GM21717 (cell line): ENCODE results near the gene CMTM4.
"Not testable (repeated sequence)": the region's sequence is repeated elsewhere in the genome, so short reads cannot be mapped to it uniquely, and the experiment has no call there.

ENCODE experiments used
- ATAC-seq: cut with Tn5 transposase; IDR thresholded peaks from one replicate; pipeline ENCODE4 v1.9.1; 2021; ENCODE audit warnings: mild to moderate bottlenecking, moderate library complexity; ENCODE audit not compliant: unreplicated experiment

CMTM4 gene

DNA sequence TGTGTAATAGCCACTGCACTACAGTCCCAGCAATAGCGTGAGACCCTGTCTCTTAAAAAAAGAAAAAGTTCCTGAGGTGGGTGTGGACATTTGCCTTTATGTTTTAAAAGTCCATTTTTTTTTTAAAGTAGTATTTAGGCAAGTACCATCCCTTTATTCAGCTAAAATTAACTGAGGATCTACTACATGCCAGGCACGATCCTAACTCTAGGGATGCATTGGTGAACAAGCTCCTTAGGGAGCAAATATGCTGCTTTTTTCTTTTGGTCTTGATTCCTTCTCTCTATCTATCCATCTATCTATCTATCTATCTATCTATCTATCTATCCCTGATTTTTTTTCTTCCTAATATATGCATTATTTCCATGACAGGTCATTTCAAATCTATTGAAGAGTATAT lies 47.4 kb downstream of the CMTM4 start:
- no peak for ATAC-seq

DNA sequence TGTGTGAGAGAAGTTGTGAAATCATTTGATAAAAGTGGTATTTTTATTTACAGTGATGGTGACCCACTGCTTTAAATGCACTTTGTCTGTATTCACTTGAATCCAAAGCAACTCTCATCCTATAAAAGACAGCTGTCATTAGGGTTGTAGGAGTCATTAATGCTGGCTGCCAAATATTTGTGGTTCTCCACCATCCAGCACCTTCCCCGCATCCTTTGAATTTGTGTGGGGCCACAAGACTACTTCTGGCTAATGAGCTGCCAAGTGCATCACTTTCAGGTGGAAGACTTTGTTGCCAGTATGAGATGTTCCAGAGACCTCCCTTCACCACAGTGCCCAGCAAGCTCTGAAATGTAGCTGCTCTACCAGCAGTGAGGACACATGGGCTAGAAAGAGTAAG lies 48.7 kb downstream of the CMTM4 start:
- ATAC-seq: no peak

DNA sequence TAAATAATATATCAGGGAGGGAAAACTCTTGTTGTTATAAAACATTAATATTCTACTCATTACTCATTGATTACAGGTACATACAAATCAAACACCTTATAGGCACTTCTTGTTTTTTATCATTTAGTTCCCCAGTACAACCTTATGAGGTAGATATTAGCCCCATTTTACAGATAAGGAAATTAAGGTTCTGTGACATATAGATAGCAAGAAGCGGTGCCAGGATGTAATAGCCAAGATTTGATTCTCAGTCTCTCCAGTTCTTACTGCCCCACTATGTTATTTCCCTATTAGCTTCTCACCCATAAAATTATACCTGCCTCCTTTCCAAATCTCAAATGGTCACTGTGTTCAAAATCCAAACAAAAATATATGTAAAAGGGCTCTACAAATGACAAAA lies 55.2 kb downstream of the CMTM4 start:
- no peak for ATAC-seq

DNA sequence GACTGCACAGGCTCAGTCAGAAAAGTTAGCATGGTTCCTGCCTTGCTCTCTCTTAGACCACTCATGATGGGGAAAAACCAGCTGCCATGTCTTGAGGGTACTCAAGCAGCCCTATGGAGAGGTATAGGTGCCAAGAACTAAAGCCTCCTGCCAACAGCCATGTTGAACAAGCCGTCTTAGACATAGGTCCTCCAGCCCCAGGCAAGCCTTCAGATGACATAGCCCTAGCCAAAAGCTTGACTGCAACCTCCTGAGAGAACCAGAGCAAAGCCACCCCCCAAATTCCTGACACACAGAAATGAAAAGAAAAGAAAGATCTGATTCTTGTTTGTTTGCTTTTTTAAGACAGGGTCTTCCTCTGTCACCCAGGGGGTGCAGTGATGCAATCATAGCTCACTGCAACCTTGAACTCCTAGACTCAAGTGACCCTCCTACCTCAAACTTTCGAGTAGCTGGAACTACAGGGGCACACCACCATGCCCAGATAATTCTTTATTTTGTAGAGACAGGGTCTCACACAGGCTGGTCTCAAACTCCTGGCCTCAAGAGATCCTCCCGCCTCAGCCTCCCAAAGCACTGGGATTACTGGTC lies 55.7 kb downstream of the CMTM4 start:
- no peak for ATAC-seq

DNA sequence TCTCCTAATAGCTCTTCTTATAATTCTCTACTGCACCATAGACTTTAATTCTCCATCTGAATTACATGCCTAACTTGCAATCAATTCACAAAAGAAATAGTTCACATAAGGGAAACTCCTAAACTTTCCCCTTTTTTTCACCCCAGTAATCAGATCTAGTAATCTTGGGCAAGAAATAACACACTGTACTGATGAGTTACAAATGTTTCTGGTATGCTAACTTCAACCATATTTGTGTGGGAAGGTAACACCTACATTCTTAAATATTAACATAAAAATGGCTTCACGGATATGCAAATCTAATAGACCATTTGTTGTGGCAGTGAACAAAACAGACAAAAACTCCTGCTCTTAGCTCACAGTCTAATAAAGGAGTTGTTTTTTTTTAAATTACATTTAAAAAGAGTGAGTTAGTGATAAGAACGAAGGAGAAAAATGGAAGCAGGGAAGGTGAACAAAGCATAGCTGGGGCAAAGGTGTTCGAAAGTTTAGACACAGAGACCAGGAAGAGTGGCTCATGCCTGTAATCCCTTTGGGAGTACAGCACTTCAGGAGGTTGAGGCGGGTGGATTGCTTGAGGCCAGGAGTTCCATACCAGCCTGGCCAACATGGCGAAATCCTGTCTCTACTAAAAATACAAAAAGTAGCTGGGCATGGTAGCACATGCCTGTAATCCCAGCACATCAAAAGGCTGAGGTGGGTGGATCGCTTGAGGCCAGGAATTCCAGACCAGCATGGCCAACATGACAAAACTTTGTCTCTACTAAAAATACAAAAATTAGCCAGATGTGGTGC lies 57.3 kb downstream of the CMTM4 start:
- ATAC-seq: no peak

DNA sequence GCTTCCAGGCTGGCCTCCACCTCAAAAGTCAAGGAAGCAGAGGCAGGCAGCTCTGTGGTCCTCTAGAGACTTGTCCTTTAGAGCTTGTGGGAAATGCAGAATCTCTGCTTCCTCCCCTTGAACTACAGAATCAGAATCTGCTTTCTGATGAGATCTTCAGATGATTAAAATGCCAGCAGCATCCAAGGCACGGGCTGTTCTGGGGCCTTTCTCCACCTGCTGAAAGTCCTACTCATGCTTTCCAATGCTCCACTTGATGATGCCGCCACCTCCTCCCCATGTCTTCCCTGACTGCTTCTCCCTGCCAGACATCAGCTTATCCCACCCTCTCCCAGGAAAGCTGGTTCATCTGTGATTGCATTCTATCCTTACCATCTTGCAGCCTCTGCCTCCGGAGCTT lies 58.7 kb downstream of the CMTM4 start:
- ATAC-seq: no peak

DNA sequence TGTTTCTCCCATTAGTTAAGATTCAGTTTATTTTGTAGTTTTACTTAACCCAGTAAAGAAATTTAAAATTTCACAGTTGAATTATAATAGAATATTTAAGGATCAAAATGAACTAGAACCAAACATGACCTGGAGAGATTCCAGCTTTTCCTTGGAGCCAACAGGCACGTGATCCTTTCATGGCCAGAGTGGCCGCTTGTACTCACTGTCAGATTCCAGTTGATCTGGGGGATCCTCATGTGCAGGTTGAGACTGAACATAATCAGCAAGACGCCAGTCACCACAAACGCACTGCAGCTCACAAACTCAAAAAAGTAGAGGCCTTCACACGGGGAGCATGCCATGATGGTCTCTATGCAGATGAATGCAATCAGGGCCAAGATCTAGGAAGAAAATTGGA lies 60.3 kb downstream of the CMTM4 start:
- no peak for ATAC-seq

DNA sequence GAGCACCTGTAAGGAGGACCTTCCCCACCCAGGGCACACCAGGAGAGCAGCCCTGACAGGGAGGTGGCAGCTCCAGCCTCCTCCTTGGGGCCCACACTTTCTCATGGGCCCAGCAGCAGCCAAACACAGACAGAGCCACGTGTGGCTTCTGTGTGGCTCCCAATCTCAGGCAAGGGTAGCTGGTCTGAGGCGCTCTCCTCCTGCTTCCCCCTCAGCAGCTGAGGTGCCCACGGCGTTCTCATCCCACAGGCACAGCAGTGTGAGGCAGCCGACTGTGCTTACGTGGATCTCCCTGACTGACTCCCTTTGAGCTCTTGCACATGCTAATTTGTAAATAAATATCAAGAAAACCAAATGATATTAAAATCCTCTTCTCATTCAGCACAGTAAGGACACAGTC lies 61.1 kb downstream of the CMTM4 start:
- ATAC-seq: no peak

DNA sequence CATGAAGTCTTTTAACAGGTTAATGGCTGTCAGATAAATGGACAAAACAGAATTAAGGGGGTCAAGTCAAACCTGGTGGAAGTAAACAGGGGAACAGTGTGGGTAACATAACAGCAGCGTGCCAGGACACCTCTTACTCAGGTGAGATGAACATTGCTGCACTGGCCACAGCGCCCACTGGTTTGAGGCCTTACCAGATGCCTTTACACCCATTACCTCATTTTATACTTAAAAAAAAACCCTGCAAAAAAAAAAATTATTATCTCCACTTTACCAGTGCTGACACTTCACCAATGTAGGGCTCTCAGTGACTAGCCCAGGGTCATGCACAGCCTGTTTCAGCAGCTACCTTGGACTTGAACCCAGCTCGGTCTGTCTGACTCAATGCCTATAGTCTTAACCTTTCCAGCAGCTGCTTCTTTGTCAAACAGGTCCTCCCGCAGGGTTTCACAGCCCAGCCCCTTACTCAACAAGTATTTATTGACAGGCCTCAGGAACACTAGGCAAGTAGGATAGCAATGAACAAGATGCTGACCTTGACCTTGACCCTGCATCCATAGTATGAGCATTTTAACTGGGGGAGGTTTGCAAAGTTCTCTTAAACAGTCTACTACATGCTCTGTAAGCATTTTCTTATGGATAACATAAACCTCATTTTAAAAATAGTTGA lies 61.9 kb downstream of the CMTM4 start:
- no peak for ATAC-seq

DNA sequence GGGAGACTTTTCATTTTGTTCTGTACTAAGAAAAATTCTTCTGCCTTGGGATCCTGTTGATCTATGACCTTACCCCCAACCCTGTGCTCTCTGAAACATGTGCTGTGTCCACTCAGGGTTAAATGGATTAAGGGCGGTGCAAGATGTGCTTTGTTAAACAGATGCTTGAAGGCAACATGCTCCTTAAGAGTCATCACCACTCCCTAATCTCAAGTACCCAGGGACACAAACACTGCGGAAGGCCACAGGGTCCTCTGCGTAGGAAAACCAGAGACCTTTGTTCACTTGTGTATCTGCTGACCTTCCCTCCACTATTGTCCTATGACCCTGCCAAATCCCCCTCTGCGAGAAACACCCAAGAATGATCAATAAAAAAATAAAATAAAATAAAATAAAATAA lies 65.0 kb downstream of the CMTM4 start:
- ATAC-seq: not testable (repeated sequence)

DNA sequence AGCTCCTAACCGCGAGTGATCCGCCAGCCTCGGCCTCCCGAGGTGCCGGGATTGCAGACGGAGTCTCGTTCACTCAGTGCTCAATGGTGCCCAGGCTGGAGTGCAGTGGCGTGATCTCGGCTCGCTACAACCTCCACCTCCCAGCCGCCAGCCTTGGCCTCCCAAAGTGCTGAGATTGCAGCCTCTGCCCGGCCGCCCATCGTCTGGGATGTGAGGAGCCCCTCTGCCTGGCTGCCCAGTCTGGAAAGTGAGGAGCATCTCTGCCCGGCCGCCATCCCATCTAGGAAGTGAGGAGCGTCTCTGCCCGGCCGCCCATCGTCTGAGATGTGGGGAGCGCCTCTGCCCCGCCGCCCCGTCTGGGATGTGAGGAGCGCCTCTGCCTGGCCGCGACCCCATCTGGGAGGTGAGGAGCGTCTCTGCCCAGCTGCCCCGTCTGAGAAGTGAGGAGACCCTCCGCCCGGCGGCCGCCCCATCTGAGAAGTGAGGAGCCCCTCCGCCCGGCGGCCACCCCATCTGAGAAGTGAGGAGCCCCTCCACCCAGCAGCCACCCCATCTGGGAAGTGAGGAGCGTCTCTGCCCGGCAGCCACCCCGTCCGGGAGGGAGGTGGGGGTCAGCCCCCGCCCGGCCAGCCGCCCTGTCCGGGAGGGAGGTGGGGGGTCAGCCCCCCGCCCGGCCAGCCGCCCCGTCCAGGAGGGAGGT lies 65.8 kb downstream of the CMTM4 start:
- not testable (repeated sequence) for ATAC-seq

DNA sequence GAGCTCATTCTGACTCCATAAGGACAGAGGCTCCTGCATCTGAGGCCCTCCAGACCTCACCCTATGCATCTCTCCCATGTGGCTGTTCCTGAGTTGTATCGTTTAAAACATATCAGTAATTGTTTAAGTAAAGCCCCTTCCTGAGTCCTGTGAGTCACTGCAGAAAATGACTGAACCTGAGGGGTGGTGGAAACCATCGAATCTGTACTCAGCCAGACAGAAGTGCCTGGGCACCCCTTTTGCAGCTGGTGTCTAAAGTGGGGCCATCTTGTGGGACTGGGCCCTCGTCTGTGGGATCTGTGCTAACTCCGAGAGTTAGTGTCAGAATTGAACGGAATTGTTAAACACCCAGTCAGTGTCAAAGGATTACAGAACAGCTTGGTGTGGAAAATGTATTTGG lies 66.7 kb downstream of the CMTM4 start:
- ATAC-seq: no peak

DNA sequence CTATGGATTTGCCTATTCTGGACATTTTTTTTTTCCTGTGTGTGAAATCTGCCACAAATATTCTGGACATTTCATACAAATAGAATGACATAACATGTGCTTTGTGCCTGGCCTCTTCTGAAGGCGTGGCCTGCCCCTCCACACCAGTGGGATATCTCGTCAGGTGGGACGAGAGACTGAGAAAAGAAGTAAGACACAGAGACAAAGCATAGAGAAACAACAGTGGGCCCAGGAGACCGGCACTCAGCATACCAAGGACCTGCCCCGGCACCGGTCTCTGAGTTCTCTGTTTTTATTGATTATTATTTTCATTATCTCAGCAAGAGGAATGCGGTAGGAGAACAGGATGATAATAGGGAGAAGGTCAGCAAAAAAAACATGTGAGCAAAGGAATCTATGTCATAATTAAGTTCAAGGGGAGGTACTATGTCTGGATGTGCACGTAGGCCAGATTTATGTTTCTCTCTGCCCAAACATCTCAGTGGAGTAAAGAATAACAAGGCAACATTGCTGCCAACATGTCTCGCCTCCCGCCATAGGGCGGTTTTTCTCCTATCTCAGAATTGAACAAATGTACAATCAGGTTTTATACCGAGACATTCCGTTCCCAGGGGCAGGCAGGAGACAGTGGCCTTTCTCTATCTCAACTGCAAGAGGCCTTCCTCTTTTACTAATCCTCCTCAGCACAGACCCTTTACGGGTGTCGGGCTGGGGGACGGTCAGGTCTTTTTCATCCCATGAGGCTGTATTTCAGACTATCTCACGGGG lies 68.7 kb downstream of the CMTM4 start:
- not testable (repeated sequence) for ATAC-seq

DNA sequence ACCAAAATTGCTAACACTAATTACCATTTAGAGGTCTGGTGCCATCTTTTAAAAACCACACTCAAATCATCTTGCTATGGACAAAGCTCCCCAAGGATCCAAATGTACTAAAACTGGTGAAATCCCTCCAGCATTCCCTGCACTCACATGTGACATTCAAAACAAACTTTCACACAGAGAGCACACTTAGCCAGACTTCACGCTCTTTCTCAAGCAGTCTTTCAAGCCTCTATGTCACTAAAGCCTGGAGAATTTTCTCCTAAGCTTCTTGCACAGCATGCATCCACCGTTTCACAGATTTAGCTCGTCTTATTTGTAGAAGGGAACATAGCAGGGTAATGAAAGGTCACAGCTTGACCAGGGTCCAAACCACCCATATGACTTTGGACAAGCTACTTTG lies 72.8 kb downstream of the CMTM4 start:
- ATAC-seq: no peak

DNA sequence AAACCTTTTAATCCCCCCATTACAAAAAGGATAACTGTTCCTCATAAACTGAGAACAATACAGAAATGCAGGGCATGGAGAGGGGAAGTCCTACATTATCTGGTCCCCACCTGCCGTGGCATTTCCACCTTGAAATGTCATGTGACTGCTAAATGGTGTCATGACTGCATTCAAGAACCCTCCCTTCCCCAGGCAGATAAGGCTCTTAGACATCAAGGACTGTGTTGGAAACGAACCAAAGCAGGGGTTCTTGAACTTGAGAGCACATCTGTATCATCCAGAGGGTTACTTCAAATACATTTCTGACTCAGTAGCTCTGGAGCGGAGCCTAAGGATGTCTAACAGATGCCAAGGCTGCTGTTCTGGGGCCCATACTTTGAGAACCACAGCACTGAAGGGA lies 73.7 kb downstream of the CMTM4 start:
- ATAC-seq: no peak

DNA sequence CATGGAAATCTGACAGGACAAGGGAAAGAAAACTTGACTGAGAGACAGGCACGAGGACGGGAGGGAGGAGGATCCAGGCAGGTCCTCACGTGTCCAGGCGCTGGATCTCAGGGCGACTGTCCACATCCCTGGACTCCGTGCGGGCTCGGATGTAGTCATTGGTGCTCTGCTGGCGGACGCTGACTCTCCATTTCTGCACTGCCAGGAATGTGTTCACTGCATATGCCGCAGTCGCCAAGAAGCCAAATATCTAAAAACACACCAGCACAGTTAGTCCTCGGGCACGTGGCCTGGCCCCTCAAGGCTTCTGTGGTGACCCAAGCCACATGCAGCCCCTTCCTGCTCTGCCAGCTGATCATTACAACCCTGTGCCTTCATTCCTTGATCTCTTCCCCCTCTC lies 74.6 kb downstream of the CMTM4 start:
- ATAC-seq: no peak

DNA sequence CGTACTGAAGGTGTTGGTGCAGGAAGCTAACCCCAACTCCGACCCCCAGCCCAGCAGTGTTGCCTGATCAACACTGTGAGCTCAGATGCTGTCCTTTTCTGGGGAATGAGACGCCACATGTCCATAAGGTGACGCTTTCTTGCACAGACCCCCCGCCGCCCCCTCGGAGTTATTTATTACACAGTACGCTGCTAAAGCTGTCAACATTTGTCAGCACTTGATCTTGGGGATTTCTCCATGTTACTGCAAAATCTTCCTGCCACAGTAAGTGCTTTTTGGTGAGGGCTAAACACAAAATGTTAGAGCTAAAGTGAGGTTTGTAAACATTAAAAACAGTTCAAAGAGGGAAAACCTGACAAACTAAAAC lies 76.1 kb downstream of the CMTM4 start:
- no peak for ATAC-seq

DNA sequence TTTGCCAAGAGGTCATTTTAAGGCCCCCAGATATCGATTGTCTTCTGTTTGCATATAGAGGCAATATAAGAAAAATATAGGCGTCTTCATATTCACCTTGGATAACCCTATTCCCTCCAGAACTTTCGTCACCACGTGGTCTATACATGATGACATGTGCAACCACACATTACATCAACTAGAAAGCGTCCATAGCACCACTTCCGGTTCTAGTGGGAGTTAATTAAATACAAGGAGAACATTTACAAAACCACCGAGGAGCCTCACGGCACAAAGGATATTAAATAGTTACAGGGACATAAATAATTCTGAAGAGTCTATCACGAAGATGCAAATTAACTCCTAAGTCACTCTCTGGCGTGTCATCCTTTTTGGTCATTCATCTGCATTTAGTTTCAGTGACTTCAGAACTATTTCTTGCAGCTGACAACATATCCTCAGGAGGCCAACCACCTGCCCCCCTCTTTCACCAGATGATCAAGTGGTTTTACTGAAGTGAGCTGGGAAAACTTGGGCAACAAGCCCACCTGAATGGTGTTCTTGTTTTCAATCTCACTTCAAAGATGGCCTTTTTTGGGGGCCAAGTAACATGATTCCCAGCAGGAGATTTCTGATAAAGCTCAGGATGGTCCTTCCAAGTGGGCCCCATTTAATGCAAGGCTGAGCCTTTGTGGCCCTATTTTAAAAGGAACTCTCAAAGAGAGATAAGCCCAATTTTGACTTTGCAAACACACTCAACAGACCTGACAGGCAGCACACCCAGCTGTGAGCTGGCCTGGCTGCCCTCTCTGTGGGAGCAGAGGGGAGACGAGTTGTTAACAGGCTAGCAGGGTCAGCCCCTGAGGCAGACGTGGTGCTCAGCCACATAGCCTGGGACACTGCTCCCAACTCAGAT lies 76.8 kb downstream of the CMTM4 start:
- no peak for ATAC-seq

DNA sequence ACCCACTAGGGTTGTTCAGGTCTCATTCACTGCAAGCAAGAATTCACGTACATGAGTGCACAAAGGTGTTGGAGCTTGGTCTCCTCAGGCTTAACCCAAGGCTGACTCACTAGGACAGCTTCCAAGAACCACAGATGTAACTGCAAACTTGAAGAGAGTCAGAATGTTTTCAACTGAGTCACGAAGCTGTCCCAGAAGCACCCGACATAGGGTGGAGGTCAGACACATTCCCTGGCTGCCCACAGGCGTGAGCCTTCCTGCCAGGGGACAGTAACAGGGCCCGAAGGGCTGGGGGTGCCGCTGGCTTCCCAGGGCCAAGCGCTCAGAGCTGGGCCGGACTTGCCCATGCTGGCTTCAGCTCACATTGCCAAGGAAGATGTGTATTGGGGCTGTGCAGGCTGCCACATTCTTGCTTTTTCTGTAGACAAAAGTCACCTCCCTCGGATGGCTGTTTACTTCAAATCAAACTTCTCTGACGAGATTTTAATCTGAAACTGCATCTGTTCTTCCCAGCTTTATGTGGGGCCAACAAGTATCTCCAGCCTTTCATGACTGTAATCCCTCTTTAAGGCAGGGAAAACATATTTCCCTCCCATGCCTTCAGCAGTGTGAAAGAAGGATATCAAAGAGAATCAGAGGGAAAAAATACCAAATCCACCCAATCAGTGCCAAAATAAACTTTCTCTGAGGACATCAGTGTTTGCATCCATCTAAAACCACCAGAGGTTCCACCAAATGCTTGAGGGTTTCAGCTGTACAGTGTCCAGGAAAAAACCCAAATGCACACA lies 77.8 kb downstream of the CMTM4 start:
- ATAC-seq: no peak
